SK-N-MC (cell line): Measurements from ENCODE around the gene PPP1R15B.
A peak's percentile ranks its signal among the peaks of the same experiment; 100 is the strongest.

ENCODE experiments used
- EZH2 ChIP-seq: fragments of 200-600 bp; sonication (generic); IDR thresholded peaks from one replicate; pipeline ENCODE4 v1.6.1; 2017; ENCODE audit warnings: antibody characterized with exemption
- FOXP2 ChIP-seq: optimal IDR thresholded peaks from 2 replicates; pipeline ENCODE3; 2011; ENCODE audit warnings: mild to moderate bottlenecking, moderate library complexity; ENCODE audit not compliant: insufficient read depth; ENCODE audit errors: extremely low read length, control extremely low read depth
- POLR2AphosphoS5 ChIP-seq: IDR thresholded peaks from 2 replicates; pipeline ENCODE4 v1.6.1; 2012; ENCODE audit warnings: mild to moderate bottlenecking, low read depth, low read length, borderline replicate concordance

DNA sequence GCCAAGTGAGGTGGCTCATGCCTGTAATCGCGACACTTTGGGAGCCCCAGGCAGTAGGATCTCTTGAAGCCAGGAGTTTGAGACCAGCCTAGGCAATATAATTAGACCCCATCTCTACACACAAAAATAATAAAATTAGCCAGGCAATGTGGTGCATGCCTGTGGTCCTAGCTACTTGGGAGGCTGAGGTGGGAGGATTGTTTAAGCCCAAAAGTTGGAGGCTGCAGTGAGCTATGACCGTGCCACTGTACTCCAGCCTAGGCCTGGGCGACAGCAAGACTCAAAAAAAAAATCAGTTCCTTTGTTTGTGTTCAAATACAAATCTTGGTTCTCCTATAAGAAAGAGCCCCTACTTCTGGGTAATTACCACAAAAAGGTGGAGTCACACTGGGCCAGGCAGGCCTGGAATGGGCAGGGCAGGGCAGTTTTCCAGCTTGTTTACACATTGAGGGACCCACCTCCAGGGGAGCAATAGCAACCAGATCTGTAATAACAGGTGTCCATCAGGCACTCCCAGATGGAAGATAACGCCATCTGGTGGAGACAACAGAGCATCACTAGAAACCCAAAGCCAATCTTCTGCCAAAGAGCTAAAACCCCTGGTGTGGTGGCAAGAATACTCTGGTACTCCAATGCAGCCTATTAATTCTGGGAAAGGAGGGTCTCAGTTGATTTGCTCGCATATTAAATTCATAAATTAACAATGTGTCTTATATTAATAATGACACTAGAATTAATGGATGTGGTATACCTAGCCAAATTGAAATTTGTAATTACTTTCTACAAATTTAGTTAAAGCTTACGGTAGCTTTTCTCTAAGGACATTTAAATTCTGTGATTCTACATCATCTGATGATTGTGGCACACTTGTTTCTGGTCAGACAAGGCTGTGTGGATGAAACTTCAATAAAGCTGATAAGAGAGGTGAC lies 13.2 kb downstream of the PPP1R15B start:
- TF ChIP-seq POLR2AphosphoS5 (0 out of 2 replicates have a peak, but pooled peaks have one; percentile 4), EZH2 (no peak), FOXP2 (no peak)
